DOHH2 (cell line): ENCODE measurements around the gene TMEM183A.

Source experiments
- H3F3A ChIP-seq: fragments of 200-600 bp; sonication (generic), shearing (Covaris generic); 2 replicates; pipeline ENCODE4 v1.6.0; 2016; ENCODE audit warnings: antibody characterized with exemption, mild to moderate bottlenecking; ENCODE audit not compliant: control insufficient read depth, insufficient read depth
- H3K27ac ChIP-seq: fragments of 200-600 bp; sonication (generic); 2 replicates; pipeline ENCODE4 v1.5.1; 2014; ENCODE audit warnings: low read depth, mild to moderate bottlenecking, low read length, moderate library complexity
- H3K27me3 ChIP-seq: fragments of 200-600 bp; sonication (generic); 2 replicates; pipeline ENCODE4 v1.6.1; 2014; ENCODE audit warnings: mild to moderate bottlenecking, low read length, mixed read lengths; ENCODE audit not compliant: control insufficient read depth
- H3K36me3 ChIP-seq: fragments of 200-600 bp; sonication (generic); 2 replicates; pipeline ENCODE4 v1.6.1; 2014; ENCODE audit warnings: mild to moderate bottlenecking, low read length, moderate library complexity, mixed read lengths; ENCODE audit not compliant: control insufficient read depth
- H3K4me1 ChIP-seq: fragments of 200-600 bp; sonication (generic); 2 replicates; pipeline ENCODE4 v1.6.1; 2014; ENCODE audit warnings: mild to moderate bottlenecking, low read length, mixed read lengths; ENCODE audit not compliant: control insufficient read depth
- H3K4me2 ChIP-seq: fragments of 200-600 bp; sonication (generic); 2 replicates; pipeline ENCODE4 v1.6.0; 2014; ENCODE audit warnings: mild to moderate bottlenecking, low read length, moderate library complexity
- H3K4me3 ChIP-seq: fragments of 200-600 bp; sonication (generic); 2 replicates; pipeline ENCODE4 v1.5.1; 2014; ENCODE audit warnings: mild to moderate bottlenecking, low read length, mixed read lengths
- H3K79me2 ChIP-seq: fragments of 200-600 bp; sonication (generic); 2 replicates; pipeline ENCODE4 v1.6.1; 2014; ENCODE audit warnings: mild to moderate bottlenecking, low read length, mixed read lengths; ENCODE audit not compliant: control insufficient read depth
- H3K9me2 ChIP-seq: fragments of 200-600 bp; sonication (generic); replicated peaks from 2 replicates; pipeline ENCODE4 v1.6.1; 2014; ENCODE audit warnings: mild to moderate bottlenecking, low read length, mixed read lengths; ENCODE audit not compliant: control insufficient read depth
- H3K9me3 ChIP-seq: fragments of 200-600 bp; sonication (generic); 2 replicates; pipeline ENCODE4 v1.6.1; 2014; ENCODE audit warnings: antibody characterized with exemption, low read length, mixed read lengths; ENCODE audit not compliant: control insufficient read depth, insufficient read depth
- H4K20me1 ChIP-seq: fragments of 200-600 bp; sonication (generic); 2 replicates; pipeline ENCODE4 v1.6.0; 2014; ENCODE audit warnings: low read depth, mild to moderate bottlenecking, antibody characterized with exemption, low read length, moderate library complexity; ENCODE audit not compliant: control insufficient read depth, insufficient read depth
- CTCF ChIP-seq: fragments of 200-600 bp; sonication (generic); IDR thresholded peaks from one replicate; pipeline ENCODE4 v1.5.1; 2014; ENCODE audit warnings: antibody characterized with exemption, mild to moderate bottlenecking, low read depth, low read length; ENCODE audit not compliant: poor library complexity, severe bottlenecking
- EZH2phosphoT487 ChIP-seq: fragments of 200-600 bp; sonication (generic); IDR thresholded peaks from 2 replicates; pipeline ENCODE4 v1.6.1; 2017; ENCODE audit warnings: borderline replicate concordance, mild to moderate bottlenecking, antibody characterized with exemption, low read length, moderate library complexity, mixed read lengths

The TMEM183A gene

GRCh38 chr1:203044546-203045250 lies 37.5 kb downstream of the TMEM183A start:
- Histone ChIP-seq H3K27me3 (no peaks in the 10 kb centered on the region; the same call in 1 of the 2 replicates), H3K36me3 (no peaks in the 10 kb centered on the region)

GRCh38 chr1:203045336-203045735 lies 38.2 kb downstream of the TMEM183A start:
- Histone ChIP-seq H3K4me2 (no peak overlapping the region), H3F3A (no peaks in the 10 kb centered on the region), H3K4me1 (no peaks in the 10 kb centered on the region), H3K36me3 (no peaks in the 10 kb centered on the region), H3K4me3 (no peak overlapping the region), H4K20me1 (no peaks in the 10 kb centered on the region), H3K27ac (no peak overlapping the region), H3K27me3 (no peaks in the 10 kb centered on the region; the same call in 1 of the 2 replicates), H3K9me3 (no peaks in the 10 kb centered on the region), H3K9me2 (no peaks in the 10 kb centered on the region), H3K79me2 (no peaks in the 10 kb centered on the region)
- TF ChIP-seq EZH2phosphoT487 = no peak
- no peak for TF ChIP-seq CTCF

More at GRCh38 chr1:203044546-203045250, 37.5 kb downstream of the TMEM183A start:
- H3K9me3 ChIP-seq = no peaks in the 10 kb centered on the region
- no peak overlapping the region for H3K4me3 ChIP-seq
- H3F3A ChIP-seq = no peaks in the 10 kb centered on the region
- TF ChIP-seq EZH2phosphoT487 = no peak
- H3K79me2 ChIP-seq = no peaks in the 10 kb centered on the region
- H3K9me2 ChIP-seq = no peaks in the 10 kb centered on the region
- no peak overlapping the region for H3K4me2 ChIP-seq
- H4K20me1 ChIP-seq = no peaks in the 10 kb centered on the region
- no peak overlapping the region for H3K27ac ChIP-seq
- no peaks in the 10 kb centered on the region for H3K4me1 ChIP-seq

- H4K20me1 ChIP-seq = no peaks in the 10 kb centered on the region
- no peaks in the 10 kb centered on the region for H3F3A ChIP-seq
- H3K9me3 ChIP-seq = no peaks in the 10 kb centered on the region
- no peaks in the 10 kb centered on the region for H3K36me3 ChIP-seq
- H3K9me2 ChIP-seq = no peaks in the 10 kb centered on the region
- no peak overlapping the region for H3K4me3 ChIP-seq
- no peaks in the 10 kb centered on the region for H3K4me1 ChIP-seq
- no peaks in the 10 kb centered on the region; the same call in 1 of the 2 replicates for H3K27me3 ChIP-seq
- H3K4me2 ChIP-seq = no peak overlapping the region
- TF ChIP-seq EZH2phosphoT487 (no peak), CTCF (no peak)
- no peak overlapping the region for H3K27ac ChIP-seq
- no peaks in the 10 kb centered on the region for H3K79me2 ChIP-seq
Measured at GRCh38 chr1:203045821-203046594, 38.8 kb downstream of the TMEM183A start.
